HG03039 (cell line): ENCODE data around the gene SMCR8.
"Not testable (repeated sequence)": the region's sequence is repeated elsewhere in the genome, so short reads cannot be mapped to it uniquely, and the experiment has no call there.

ENCODE experiments used
- ATAC-seq: cut with Tn5 transposase; IDR thresholded peaks from one replicate; pipeline ENCODE4 v1.9.1; 2021; ENCODE audit warnings: mild to moderate bottlenecking, moderate library complexity; ENCODE audit not compliant: unreplicated experiment

SMCR8 gene

DNA sequence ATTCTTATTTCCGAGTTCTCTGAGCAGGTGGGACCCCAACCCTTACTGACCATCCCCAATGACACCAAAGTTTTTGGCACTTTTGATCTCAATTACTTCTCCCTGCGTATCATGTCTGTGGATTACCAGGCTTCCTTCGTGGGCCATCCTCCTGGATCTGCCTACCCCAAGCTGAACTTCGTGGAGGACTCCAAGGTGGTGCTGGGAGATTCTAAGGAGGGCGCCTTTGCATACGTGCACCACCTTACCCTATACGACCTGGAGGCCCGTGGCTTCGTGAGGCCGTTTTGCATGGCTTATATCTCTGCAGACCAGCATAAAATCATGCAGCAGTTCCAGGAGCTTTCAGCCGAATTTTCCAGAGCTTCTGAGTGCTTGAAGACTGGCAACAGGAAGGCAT, 868 bp downstream of the SMCR8 start:
- no peak for ATAC-seq

- ATAC-seq: no peak
These were observed 3.0 kb downstream of the SMCR8 start for GRCh38 chr17:18318117-18318516.

GRCh38 chr17:18318771-18319450, 3.8 kb downstream of the SMCR8 start:
- no peak for ATAC-seq

DNA sequence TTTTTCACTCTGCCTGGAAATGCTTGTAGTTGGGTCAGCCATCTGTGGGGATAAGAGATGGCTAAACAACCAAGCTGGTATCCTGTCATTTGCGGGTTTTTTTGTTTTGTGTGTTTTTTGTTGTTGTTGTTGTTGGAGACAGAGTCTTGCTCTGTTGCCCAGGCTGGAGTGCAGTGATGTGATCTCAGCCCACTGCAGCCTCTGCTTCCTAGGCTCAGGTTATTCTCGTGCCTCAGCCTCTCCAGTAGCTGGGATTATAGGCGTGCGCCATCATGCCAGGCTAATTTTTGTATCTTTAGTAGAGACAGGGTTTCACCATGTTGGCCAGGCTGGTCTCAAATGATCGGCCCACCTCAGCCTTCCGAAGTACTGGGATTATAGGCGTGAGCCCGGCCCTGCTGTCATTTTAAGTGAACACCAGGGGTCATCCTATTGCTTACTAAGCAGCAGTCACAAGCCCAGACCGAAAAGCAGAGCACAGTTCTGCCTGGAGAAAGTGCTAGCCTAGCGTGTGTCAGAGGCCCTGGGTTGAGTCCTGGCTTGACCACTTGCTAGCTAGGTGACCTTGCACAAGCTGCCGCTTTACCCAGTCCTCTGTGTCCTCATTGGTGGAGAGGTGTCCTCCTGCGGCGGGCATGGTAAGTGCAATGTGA, 4.6 kb downstream of the SMCR8 start:
- no peak for ATAC-seq

- no peak for ATAC-seq
These were observed 5.2 kb downstream of the SMCR8 start for GRCh38 chr17:18320301-18320700.

DNA sequence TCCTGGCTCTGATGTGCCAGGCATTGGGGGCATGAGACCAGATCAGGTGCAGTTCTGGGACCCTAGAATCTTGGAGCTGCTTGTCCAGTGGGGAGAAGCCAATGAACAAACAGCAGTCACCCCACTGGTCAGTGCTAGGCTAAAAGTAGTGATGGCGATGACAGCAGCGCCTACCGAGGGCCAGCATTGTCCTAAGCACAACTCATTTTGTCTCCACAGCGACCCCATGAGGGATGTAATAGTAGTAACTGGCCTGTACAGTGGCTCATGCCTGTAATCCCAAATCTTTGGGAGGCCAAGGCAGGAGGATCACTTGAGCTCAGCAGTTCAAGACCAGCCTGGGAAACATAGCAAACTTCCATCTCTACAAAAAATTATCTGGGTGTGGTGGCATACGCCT, 6.2 kb downstream of the SMCR8 start:
- ATAC-seq: no peak

DNA sequence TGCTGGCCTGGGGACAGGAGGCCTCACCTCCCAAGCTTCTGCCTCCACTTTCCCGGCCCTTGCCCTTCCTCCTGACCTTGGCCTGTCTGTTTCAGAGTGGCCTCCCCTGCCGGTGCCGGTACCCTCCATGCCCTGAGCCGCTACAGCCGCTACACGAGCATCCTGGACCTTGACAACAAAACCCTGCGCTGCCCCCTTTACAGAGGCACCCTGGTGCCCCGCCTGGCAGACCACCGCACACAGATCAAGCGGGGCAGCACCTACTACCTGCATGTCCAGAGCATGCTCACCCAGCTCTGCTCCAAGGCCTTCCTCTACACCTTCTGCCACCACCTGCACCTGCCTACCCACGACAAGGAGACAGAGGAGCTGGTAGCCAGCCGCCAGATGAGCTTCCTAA, 7.4 kb downstream of the SMCR8 start:
- ATAC-seq: no peak

DNA sequence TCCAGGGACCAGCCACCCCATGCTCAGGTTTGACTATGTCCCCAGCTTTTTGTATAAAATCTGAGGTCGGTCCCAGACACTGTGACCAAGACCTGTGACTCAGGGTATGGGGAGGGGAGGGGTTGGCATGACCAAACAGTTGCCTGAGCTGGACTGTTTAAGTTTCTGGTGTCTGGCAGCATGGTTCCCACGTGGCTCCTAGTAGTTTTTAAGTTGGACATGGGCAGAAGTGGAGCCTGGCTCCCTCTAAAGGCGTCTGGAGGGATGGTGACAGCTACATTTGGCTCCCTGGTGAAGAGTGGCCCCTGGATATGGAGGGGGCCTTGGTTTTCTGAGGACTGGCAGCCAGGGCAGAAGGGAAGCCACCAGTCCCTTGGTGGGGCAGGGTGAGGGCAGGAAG, 7.9 kb downstream of the SMCR8 start:
- no peak for ATAC-seq

- ATAC-seq: no peak
These were observed 8.5 kb downstream of the SMCR8 start for GRCh38 chr17:18323507-18324139.

DNA sequence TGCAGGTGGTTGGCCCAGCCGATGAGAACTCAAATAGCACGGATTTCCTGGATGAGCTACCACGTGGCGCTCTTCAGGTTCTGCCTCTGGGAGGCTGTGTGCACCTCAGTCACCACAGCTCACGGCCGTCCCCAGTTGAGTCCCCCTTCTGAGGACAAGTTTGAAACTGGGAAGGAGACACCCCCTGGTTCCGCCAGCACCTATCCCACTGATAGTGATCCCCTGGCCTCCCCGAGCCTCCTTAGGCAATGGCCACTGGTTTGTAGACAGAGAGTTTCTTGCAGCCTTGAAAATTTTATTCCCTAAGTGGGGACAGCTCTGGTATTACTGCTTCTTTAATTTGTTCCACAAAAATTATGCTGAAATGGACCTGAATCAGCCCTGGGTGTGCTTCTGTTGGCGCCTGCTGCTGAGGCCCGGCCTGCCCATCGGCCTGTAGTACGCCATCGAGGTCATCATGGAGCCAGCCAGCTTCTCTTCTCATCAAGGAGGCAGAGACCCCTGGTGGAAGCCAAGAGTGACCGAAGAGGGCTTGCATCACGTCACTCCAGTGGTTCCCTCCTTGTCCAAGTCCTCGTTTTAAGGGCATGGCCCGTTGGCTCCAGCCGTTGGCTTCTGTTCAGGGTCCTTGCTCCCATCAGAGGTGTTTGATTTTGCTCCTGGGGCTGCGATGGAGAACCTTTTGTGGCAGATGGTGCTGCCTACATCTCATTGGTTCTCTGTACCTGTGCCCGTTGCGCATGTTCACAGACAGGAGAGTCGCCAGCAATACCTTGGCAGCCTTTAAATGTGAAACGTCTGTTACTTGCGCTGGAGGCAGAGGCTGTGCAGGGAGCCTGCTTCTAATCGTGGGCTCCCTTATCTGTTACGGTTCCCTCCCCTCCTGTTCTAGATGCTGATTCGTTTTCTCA, 9.3 kb downstream of the SMCR8 start:
- ATAC-seq: no peak

DNA sequence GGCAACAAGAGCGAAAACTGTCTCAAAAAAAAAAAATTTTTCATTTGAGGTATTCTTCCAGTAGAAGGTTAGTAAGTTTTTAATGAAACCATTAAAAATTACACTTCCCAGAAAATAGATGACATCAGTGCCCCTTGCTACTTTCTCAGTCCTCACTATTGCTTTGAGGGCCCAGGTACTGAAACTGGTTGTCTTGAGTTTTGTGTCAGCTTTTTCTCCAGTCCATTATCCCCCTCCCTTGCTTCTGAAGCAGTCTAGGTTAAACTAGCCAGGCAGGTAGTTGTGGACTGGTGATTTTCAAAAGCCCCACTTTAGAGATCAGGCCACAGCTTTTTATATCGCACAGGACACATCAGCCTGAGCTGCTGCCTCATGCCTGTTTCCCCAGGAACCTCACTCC, 10.9 kb downstream of the SMCR8 start:
- no peak for ATAC-seq

- no peak for ATAC-seq
These were observed 11.5 kb downstream of the SMCR8 start for GRCh38 chr17:18326572-18326971.

DNA sequence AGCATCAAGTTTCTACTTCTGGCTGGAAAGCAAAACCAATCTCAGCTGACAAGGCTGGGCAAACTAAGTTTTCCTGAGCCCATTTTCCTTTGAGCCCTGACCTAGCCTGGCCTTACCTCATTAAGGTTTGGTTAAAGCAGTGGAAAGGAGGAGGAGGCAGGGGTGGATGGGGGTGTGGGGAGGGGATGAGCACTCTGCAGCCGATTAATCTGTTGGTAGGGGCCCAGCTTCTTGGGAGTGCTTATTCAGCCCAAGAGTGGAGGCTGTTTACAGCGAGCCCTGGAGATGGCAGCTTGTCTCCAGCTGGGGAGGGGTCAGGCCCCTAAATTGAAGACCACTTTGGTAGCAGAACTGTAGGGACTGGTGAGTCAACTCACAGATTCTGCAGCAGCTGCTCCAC, 12.0 kb downstream of the SMCR8 start:
- no peak for ATAC-seq

DNA sequence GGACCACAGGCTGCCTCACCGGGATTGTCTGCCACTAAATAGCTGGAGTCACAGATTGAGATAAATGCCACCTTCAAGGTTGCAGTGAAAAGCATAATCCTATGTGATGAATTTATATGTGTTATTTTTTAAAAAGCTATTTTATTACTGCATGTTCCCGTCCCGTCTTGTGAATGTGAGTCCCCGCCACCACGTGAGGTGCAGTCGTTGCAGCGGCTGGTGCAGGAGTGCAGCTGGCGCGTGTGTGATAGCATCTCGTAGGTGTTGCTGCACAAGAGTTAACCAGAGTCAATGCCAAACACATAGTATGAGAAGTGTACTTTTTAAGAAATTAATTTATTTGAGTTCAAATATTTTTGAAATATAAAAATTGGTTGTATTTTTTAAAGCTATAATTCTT, 12.5 kb downstream of the SMCR8 start:
- ATAC-seq: no peak

DNA sequence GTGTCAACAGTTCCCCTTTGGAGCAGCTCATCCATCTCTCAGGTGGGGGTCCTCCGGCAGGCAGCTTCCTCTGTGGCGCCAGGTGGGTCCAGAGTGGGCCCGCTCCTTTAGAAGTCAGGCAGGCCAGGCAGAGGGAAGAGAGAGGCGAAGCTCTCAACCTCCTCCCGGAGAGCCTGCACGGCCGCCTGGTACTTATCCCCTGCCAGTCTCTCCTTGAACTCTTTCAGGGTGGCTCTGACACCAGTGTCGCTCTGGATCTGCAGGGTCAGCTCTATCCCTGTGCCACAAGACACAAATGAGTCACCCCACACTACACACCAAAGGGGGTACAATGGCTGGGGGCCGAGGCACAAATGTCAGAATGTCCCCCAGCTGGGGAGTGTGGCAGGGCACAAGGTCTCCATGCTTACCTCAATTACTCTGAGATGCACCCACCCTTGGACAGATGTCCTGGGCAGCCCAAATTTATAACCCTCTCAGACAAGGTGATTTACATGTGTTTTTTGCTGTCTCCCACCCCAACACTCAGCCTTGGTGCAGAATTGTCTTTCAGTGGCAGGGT, 13.6 kb downstream of the SMCR8 start:
- ATAC-seq: no peak

GRCh38 chr17:18331879-18332278, 16.8 kb downstream of the SMCR8 start:
- no peak for ATAC-seq

GRCh38 chr17:18332909-18333489, 17.9 kb downstream of the SMCR8 start:
- no peak for ATAC-seq

DNA sequence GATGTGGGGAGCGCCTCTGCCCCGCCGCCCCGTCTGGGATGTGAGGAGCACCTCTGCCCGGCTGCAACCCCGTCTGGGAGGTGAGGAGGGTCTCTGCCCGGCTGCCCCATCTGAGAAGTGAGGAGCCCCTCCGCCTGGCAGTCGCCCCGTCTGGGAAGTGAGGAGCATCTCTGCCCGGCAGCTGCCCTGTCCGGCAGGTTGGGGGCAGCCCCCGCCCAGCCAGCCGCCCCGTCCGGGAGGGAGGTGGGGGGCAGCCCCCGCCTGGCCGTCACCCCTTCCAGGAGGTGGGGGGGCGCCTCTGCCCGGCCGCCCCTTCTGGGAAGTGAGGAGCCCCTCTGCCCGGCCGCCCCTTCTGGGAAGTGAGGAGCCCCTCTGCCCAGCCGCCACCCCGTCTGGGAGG, 23.1 kb downstream of the SMCR8 start:
- not testable (repeated sequence) for ATAC-seq

DNA sequence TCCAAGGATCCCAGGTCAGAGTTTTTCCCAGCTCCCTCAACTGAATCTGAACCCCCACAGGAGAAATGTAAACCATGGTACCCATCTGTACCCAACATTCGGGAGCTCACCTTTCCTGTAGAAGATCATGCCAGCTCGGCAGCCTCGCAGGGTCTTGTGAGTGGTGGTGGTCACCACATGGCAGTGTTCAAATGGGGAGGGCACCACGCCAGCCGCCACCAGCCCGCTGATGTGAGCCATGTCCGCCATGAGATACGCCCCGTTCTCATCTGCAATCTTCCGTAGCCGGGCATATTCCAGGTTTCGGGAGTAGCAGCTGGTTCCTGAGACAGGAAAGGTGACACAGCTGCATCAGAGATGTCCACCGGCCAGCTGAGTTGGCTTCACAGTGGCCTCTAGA, 24.8 kb downstream of the SMCR8 start:
- ATAC-seq: no peak

- no peak for ATAC-seq
These were observed 28.9 kb downstream of the SMCR8 start for GRCh38 chr17:18344021-18344420.

DNA sequence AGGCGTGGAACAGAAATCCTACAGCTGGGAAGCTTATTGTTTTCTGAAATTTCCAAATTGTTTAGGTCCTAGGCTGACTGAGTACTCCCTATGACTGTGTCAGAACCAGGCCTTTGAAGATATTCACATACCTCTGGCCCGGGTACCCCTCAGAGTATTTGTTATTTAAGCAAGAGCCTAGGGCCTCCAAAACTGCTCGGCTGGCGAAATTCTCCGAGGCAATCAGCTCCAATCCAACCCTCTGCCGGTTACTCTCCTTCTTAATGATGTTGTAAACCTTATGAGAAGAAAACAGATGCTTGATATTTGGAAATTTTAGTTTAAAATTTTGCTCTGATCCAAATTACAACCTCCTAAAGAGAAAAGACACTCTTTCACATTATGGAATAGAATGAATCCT, 38.4 kb downstream of the SMCR8 start:
- no peak for ATAC-seq
